ENCODE data around the gene HES5. TPM values are rescaled to one million over a fixed set of nuclear protein-coding genes. Genes with fewer than 3 reads are reported as not detected.

The HES5 gene
- total RNA-seq, 4 donors from 2014 or later: 0.34 to 2.8 (median 1.8) TPM; not detected in 1

GRCh38 chr1:2510366-2511155 lies 19.5 kb downstream of the HES5 start:
- Histone ChIP-seq H3K36me3 (no peaks in the 10 kb centered on the region), H3K27me3 (no peaks in the 10 kb centered on the region), H3K4me3 (no peak overlapping the region), H3K9me3 (no peaks in the 10 kb centered on the region), H3K4me1 (no peaks in the 10 kb centered on the region), H3K27ac (no peak overlapping the region)
- no peak for DNase-seq
- TF ChIP-seq POLR2A (IDR thresholded peaks at IDR 0.05): no peak
- TF ChIP-seq CTCF (IDR thresholded peaks at IDR 0.05): no peak
- intact Hi-C loops (cut with DNase I; ENCODE audit: low total_unique reads): no loop called here

GRCh38 chr1:2509589-2509988 lies 20.5 kb downstream of the HES5 start:
- Histone ChIP-seq H3K9me3 (no peaks in the 10 kb centered on the region), H3K4me1 (no peaks in the 10 kb centered on the region), H3K36me3 (no peaks in the 10 kb centered on the region), H3K27me3 (no peaks in the 10 kb centered on the region), H3K27ac (no peak overlapping the region), H3K4me3 (no peak overlapping the region)
- TF ChIP-seq CTCF (IDR thresholded peaks at IDR 0.05): no peak
- TF ChIP-seq POLR2A (IDR thresholded peaks at IDR 0.05): no peak
- intact Hi-C loops (cut with DNase I; ENCODE audit: low total_unique reads): no loop called here
- DNase-seq: no peak

- no peaks in the 10 kb centered on the region for H3K36me3 ChIP-seq
- TF ChIP-seq POLR2A (IDR thresholded peaks at IDR 0.05) (no peak), CTCF (IDR thresholded peaks at IDR 0.05) (no peak)
- intact Hi-C loops (cut with DNase I; ENCODE audit: low total_unique reads): no loop called here
- H3K27ac ChIP-seq: no peak overlapping the region
- H3K4me1 ChIP-seq: no peaks in the 10 kb centered on the region
- H3K27me3 ChIP-seq: peaks cover under 1 to 5% of the 10 kb centered on the region in 2 donors
- no peak overlapping the region for H3K4me3 ChIP-seq
- no peaks in the 10 kb centered on the region for H3K9me3 ChIP-seq
- no peak for DNase-seq
Measured at GRCh38 chr1:2508751-2509150, 21.3 kb downstream of the HES5 start.

- intact Hi-C loops (cut with DNase I; ENCODE audit: low total_unique reads): no loop called here
- no peak for DNase-seq
- no peak overlapping the region for H3K27ac ChIP-seq
- TF ChIP-seq POLR2A (IDR thresholded peaks at IDR 0.05) (no peak), CTCF (IDR thresholded peaks at IDR 0.05) (no peak)
- peaks cover 5 to 9% of the 10 kb centered on the region in 2 donors for H3K27me3 ChIP-seq
- H3K4me3 ChIP-seq: no peak overlapping the region
- H3K9me3 ChIP-seq: no peaks in the 10 kb centered on the region
- no peaks in the 10 kb centered on the region for H3K36me3 ChIP-seq
- no peaks in the 10 kb centered on the region for H3K4me1 ChIP-seq
Measured at GRCh38 chr1:2508180-2508579, 21.9 kb downstream of the HES5 start.

GRCh38 chr1:2507744-2508155 lies 22.3 kb downstream of the HES5 start:
- intact Hi-C loops (cut with DNase I; ENCODE audit: low total_unique reads): no loop called here
- H3K36me3 ChIP-seq: no peaks in the 10 kb centered on the region
- no peak for DNase-seq
- H3K9me3 ChIP-seq: no peaks in the 10 kb centered on the region
- H3K27ac ChIP-seq: no peak overlapping the region
- H3K4me1 ChIP-seq: no peaks in the 10 kb centered on the region
- H3K4me3 ChIP-seq: no peak overlapping the region
- peaks cover 5 to 9% of the 10 kb centered on the region in 2 donors for H3K27me3 ChIP-seq
- TF ChIP-seq CTCF (IDR thresholded peaks at IDR 0.05) (no peak), POLR2A (IDR thresholded peaks at IDR 0.05) (no peak)

Measured in uterus (tissue), 4 donors.